Bronchial epithelial cell (primary cell): ENCODE results near the gene TMEM54. TPM values are rescaled to one million over a fixed set of nuclear protein-coding genes. Genes with fewer than 3 reads are reported as not detected.

Experiments used
- DNase-seq: peaks from one replicate; pipeline ENCODE4 v3.0.0-alpha.2; 2010; ENCODE audit warnings: low read depth
- FAIRE-seq: peaks from 2 replicates; lab custom pipeline; 2011; peaks lifted over from hg19 to GRCh38; lab: Jason Lieb, UNC
- H3K27me3 ChIP-seq: 2 replicates; pipeline ENCODE4 v1.5.1; 2011; ENCODE audit warnings: low read length; ENCODE audit not compliant: control insufficient read depth, insufficient read depth
- H3K36me3 ChIP-seq: 2 replicates; pipeline ENCODE4 v1.5.1; 2011; ENCODE audit warnings: low read length; ENCODE audit not compliant: control insufficient read depth, insufficient read depth
- H3K4me3 ChIP-seq: 2 replicates; pipeline ENCODE4 v1.5.1; 2011; ENCODE audit warnings: mild to moderate bottlenecking, low read depth, low read length, control low read depth
- total RNA-seq: library from RNA; depleted of rRNA; stranded (reverse); fragments of >200 nt; gene quantifications from 2 replicates; pipeline ENCODE4 v1.2.1, GENCODE V29; 2014
- TF ChIP-seq, protein P1 (sequence below): IDR thresholded peaks from 2 replicates; pipeline ENCODE4 v1.5.1; 2011; ENCODE audit warnings: mild to moderate bottlenecking, moderate library complexity, low read length, control low read depth, inconsistent platforms; ENCODE audit not compliant: insufficient read depth, severe bottlenecking

TMEM54 gene, protein sequence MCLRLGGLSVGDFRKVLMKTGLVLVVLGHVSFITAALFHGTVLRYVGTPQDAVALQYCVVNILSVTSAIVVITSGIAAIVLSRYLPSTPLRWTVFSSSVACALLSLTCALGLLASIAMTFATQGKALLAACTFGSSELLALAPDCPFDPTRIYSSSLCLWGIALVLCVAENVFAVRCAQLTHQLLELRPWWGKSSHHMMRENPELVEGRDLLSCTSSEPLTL
- total RNA-seq = 112 and 167 TPM in 2 replicates

DNA sequence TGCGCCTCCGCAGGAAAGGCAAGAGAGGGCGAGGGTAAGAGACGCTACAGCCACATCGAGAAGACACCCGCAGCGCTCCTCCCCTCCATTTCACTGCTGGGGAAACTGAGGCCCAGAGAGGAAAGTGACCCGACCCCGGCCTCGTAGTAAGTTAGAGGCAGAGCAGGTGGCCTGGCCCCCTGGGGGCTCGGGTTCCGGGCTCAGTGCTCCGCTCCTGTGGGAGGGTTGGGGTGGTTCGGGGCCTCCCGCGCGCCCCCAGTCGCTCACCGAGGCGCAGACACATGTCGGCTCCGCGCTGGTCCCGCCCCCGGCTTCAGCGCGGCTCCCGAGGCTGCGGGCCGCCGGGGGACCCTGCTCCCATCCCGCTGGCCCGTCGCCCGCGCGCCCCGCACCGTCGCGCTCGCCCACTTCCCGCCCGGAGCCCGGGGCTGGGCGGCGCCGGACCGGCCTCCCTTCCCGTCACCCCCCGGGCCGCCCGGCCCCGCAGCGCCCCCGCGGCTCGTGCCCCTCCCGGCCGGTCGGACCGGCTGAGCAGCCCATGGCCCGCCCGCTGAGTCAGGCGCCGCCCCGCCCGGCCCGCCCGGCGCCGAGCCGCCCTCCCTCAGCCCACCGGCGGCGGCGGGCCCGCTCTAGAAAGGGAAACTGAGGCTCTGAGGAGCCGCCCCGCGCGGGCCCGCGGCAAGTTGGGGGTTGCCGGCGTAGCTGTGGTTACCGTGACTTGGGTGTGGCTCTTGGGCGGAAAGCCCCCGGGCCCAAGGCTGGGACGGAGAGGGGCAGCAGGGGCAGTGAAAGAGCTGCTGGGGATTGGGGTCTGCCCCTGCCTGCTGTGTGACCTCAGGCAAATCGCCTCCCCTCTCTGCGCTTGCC lies at the start of gene TMEM54:
TMEM54 (minus strand) TSS at position 434 of the 867 bp plus-strand sequence; CDS start at position 283, 151 bp downstream.
- DNase-seq = peak; percentile 37
- TF ChIP-seq, protein P1, sequence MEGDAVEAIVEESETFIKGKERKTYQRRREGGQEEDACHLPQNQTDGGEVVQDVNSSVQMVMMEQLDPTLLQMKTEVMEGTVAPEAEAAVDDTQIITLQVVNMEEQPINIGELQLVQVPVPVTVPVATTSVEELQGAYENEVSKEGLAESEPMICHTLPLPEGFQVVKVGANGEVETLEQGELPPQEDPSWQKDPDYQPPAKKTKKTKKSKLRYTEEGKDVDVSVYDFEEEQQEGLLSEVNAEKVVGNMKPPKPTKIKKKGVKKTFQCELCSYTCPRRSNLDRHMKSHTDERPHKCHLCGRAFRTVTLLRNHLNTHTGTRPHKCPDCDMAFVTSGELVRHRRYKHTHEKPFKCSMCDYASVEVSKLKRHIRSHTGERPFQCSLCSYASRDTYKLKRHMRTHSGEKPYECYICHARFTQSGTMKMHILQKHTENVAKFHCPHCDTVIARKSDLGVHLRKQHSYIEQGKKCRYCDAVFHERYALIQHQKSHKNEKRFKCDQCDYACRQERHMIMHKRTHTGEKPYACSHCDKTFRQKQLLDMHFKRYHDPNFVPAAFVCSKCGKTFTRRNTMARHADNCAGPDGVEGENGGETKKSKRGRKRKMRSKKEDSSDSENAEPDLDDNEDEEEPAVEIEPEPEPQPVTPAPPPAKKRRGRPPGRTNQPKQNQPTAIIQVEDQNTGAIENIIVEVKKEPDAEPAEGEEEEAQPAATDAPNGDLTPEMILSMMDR = peak; percentile 13
- no peak for FAIRE-seq
- Histone ChIP-seq H3K4me3 (peak within 1 kb of the TSS; percentile 85), H3K27me3 (no peaks in the 10 kb centered on the region), H3K36me3 (no peaks in the 10 kb centered on the region)

DNA sequence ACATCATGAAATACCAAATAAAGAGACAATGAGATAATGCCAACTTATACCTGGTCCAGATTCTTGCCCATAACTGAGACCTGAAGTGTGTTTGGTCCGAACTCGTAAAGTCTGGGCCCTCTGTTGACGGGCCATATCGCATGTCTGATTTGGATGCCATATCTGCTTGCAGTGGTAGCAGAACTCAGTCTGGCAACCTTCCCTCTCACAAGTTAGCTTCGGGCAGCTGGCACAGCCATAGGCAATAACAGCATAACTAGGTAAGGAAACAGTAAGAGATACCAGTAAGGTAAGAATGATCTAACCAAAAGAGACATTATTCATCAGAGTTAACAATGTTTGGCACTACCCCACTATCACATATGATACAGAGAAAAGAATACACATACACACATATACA lies 48.3 kb upstream of the TMEM54 start:
- FAIRE-seq (no peak), DNase-seq (no peak)
- no peaks in the 10 kb centered on the region for H3K27me3 ChIP-seq
- H3K36me3 ChIP-seq = peaks cover 19% of the 10 kb centered on the region
- TF ChIP-seq, protein P1 = no peak
- H3K4me3 ChIP-seq = no peak overlapping the region

DNA sequence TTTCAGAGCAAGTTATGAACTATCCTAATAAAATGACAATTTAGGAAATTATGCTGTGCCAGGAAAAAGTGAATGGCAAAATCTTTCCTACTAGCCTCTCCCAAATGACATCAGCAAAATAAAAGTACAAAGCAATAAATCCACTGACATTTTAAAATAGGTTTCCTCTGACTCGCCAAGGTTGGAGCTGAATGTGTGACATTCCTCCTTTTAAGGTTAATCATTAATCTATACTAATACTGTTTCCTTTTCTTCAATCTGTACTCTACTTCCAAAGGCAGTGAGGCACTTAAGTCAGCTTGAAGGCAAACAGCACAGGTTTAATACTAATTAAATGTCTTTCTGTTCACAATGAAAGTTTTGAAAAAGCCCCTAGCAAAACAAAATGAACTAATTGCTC lies 47.7 kb upstream of the TMEM54 start:
- Histone ChIP-seq H3K27me3 (no peaks in the 10 kb centered on the region), H3K36me3 (peaks cover 22% of the 10 kb centered on the region), H3K4me3 (no peak overlapping the region)
- DNase-seq = no peak
- TF ChIP-seq, protein P1 = no peak
- no peak for FAIRE-seq

DNA sequence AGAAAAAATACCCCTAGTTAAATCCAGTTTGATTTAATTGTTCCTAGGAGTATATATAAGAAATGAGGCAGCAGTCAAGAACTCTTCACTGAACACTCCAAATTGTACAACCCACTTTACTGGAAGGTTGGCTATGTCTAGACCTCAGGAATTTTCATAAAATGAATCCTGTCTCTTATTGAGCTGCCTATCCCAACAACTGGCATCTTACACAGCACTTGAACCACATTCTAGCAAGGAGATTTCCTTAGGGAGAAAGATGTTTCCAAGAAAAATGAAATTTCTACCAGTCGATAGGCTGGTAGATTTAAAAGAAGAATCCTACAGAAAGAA lies 47.2 kb upstream of the TMEM54 start:
- DNase-seq = no peak
- TF ChIP-seq, protein P1 = no peak
- no peak overlapping the region for H3K4me3 ChIP-seq
- H3K36me3 ChIP-seq = peaks cover 22% of the 10 kb centered on the region
- no peak for FAIRE-seq
- no peaks in the 10 kb centered on the region for H3K27me3 ChIP-seq

DNA sequence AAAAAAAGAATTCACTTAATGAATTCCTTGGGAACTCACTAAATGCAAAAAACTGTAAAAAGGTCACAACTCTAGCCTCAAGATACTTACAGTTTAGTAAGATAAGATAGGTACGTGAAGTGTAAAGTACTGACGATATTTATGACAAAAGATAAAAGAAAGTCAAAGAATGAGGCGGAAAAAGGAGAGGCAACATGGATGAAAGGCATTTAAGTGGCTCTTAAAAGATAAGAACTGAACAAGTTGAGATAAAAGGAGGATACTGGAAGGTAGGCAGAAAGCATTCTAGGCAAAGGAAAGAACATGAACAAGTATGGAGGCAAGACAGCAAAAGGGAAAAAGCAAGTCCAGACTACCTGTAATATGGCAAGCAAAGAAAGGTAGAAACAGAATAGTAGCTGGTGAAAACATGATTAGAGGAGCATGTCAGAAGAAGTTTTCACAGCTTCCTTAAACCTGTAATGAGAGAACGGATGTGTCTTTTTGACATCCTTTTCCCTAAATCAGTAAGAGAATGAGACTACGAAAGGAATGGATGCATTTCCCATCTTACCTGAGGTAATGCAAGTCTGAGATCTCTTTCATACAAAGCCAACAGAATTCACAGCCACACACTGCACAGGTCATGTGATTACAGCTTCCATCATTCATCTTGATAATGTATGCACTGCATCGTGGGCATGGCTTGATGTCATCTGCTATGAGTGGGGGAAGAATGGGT lies 46.6 kb upstream of the TMEM54 start:
- Histone ChIP-seq H3K4me3 (no peak overlapping the region), H3K36me3 (peaks cover 22% of the 10 kb centered on the region), H3K27me3 (no peaks in the 10 kb centered on the region)
- DNase-seq (no peak), FAIRE-seq (no peak)
- TF ChIP-seq, protein P1 = no peak
